LNCAP (cell line): ENCODE data around the gene OR13C3.

Experiments used
- CTCF ChIP-seq: fragments of 450-650 bp; IDR thresholded peaks from 2 replicates; pipeline ENCODE4 v1.5.1; 2017; ENCODE audit warnings: mild to moderate bottlenecking

Gene OR13C3

GRCh38 chr9:104503963-104504362, 32.7 kb downstream of the OR13C3 start, which contains the start of gene OR13F1:
OR13F1 (plus strand) TSS chr9:104504263; CDS start chr9:104504263, 0 bp downstream.
- TF ChIP-seq CTCF, result no peak

GRCh38 chr9:104503440-104503839, 33.2 kb downstream of the OR13C3 start:
- no peak for TF ChIP-seq CTCF

GRCh38 chr9:104494808-104495207, 41.8 kb downstream of the OR13C3 start:
- TF ChIP-seq CTCF, result peak; percentile 48
